Mucosa of descending colon (tissue), 3 donors: ENCODE results near the gene HIGD1C. TPM values are rescaled to one million over a fixed set of nuclear protein-coding genes. Genes with fewer than 3 reads are reported as not detected.

Source experiments
- ATAC-seq: fragments of 200-7000 bp; cut with Tn5 transposase; one replicate; pipeline ENCODE4 v1.9.1; 2020; ENCODE audit warnings: mild to moderate bottlenecking, moderate library complexity
- DNase-seq, 3 donors: peaks; one replicate each; pipeline ENCODE4 v3.0.0-alpha.2; 2020
- H3K36me3 ChIP-seq: fragments of 200-600 bp; one replicate; pipeline ENCODE4 v1.8.0; 2021; ENCODE audit warnings: low read depth, mild to moderate bottlenecking
- H3K4me1 ChIP-seq: fragments of 200-600 bp; one replicate; pipeline ENCODE4 v1.8.0; 2021; ENCODE audit warnings: low read depth, mild to moderate bottlenecking
- H3K4me3 ChIP-seq: fragments of 200-600 bp; one replicate; pipeline ENCODE4 v1.8.0; 2021; ENCODE audit warnings: mild to moderate bottlenecking
- H3K9me3 ChIP-seq: fragments of 200-600 bp; one replicate; pipeline ENCODE4 v1.8.0; 2021; ENCODE audit warnings: mild to moderate bottlenecking
- CTCF ChIP-seq: fragments of 200-600 bp; IDR thresholded peaks from one replicate; pipeline ENCODE4 v1.8.0; 2022; ENCODE audit warnings: antibody characterized with exemption, mild to moderate bottlenecking
- intact Hi-C, 2 donors: fragments of 100-400 bp; cut with DNase I in 1 of 2; cut with micrococcal nuclease in 1 of 2; formaldehyde crosslinking; loops; one replicate each; pipeline versions ENCODE4 v1.11.0 to v1.11.1; 2022; cut with DNase I, micrococcal nuclease
- total RNA-seq, 3 donors: library from RNA; stranded (reverse); fragmentation: NEBNext Ultra II Directional in 2 of 3; extraction: Animal tissue kit (Norgen Biotek cat#: 25700) in 2 of 3; gene quantifications; one replicate each; pipeline versions ENCODE4 v1.2.1 to v1.2.4, GENCODE V29; 2021 to 2023
- donor health status: DM: no; HTN: no; CAD: no; lungs with moderate emphysema.
- donor health status: DM: no; HTN: no; CAD: no.
- donor health status: DM: no; HTN: yes; CAD: no.

The HIGD1C gene
- total RNA-seq, 3 donors from 2014 or later, result not detected

GRCh38 chr12:50960130-50960529, 7.8 kb downstream of the HIGD1C start:
- Histone ChIP-seq H3K4me3 (no peak overlapping the region), H3K4me1 (no peaks in the 10 kb centered on the region), H3K36me3 (no peaks in the 10 kb centered on the region), H3K9me3 (no peaks in the 10 kb centered on the region)
- intact Hi-C loops, result no loop called here
- no peak for ATAC-seq
- no peak for TF ChIP-seq CTCF
- no peak for DNase-seq

GRCh38 chr12:50961708-50962107, 9.4 kb downstream of the HIGD1C start:
- no peak for DNase-seq
- no peaks in the 10 kb centered on the region for H3K9me3 ChIP-seq
- ATAC-seq, result no peak
- no peak overlapping the region for H3K4me3 ChIP-seq
- TF ChIP-seq CTCF, result no peak
- intact Hi-C loops, result no loop called here
- H3K4me1 ChIP-seq, result no peaks in the 10 kb centered on the region
- H3K36me3 ChIP-seq, result no peaks in the 10 kb centered on the region

- H3K4me1 ChIP-seq, result no peaks in the 10 kb centered on the region
- no peak for DNase-seq
- intact Hi-C loops, result no loop called here
- no peak for ATAC-seq
- H3K9me3 ChIP-seq, result no peaks in the 10 kb centered on the region
- TF ChIP-seq CTCF, result no peak
- H3K36me3 ChIP-seq, result no peaks in the 10 kb centered on the region
- H3K4me3 ChIP-seq, result no peak overlapping the region
Observed at GRCh38 chr12:50964432-50964831, 12.1 kb downstream of the HIGD1C start.

- Histone ChIP-seq H3K36me3 (no peaks in the 10 kb centered on the region), H3K9me3 (no peaks in the 10 kb centered on the region), H3K4me1 (no peaks in the 10 kb centered on the region), H3K4me3 (no peak overlapping the region)
- ATAC-seq, result no peak
- intact Hi-C loops, result no loop called here
- DNase-seq, result no peak
- TF ChIP-seq CTCF, result no peak
Observed at GRCh38 chr12:50971946-50972345, 19.6 kb downstream of the HIGD1C start.

GRCh38 chr12:50979369-50980052, 27.2 kb downstream of the HIGD1C start:
- H3K4me3 ChIP-seq, result no peak overlapping the region
- ATAC-seq, result no peak
- TF ChIP-seq CTCF, result no peak
- intact Hi-C loops, result loop anchor here in 1 of 2 donors (10.0 kb wide), 1 partner anchor 45 kb away; no protein-coding TSS in a partner anchor
- no peaks in the 10 kb centered on the region for H3K9me3 ChIP-seq
- no peak for DNase-seq
- no peaks in the 10 kb centered on the region for H3K36me3 ChIP-seq
- peaks cover 16% of the 10 kb centered on the region for H3K4me1 ChIP-seq
